HUDEP-2 (cell line): ENCODE results near the gene PRDM16.
"Not testable (repeated sequence)": the region's sequence is repeated elsewhere in the genome, so short reads cannot be mapped to it uniquely, and the experiment has no call there.

ENCODE experiments used
- DNase-seq, 76 experiments: peaks; one replicate each; lab custom pipeline; 2025; ENCODE audit not compliant: unreplicated experiment in 76 of 76; lab: John Stamatoyannopoulos, UW

PRDM16 gene

DNA sequence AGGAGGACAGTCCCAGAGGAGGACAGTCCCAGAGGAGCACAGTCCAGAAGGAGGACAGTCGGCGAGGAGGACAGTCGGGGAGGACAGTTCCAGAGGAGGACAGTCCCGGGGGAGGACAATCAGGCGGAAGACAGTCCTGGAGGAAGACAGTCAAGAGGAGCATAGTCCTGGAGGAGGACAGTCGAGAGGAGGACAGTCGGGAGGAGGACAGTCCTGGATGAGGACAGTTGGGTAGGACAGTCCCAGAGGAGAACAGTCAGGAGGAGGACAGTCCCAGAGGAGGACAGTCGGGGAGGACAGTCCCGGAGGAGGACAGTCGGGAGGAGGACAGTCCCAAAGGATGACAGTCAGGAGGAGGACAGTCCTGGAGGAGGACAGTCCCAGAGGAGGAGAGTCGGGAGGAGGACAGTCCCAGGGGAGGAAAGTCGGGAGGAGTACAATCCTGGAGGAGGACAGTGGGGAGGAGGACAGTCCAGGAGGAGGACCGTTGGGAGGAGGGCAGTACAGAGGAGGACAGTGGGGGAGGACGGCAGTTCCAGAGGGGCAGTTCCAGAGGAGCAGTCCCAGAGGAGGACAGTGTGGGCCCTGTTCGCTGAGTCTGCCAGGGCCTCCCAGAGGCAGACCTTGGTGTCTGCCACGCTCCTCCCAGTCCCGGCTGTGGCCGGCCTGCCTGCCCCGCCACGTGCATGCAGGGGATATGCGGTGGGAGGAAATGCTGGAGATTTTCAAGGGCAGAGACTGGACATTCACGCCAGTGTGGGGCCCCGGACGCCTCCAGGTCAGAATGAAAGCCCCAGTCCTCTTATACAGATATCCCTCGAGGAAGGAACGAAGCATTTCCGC, 201.6 kb downstream of the PRDM16 start:
- DNase-seq = no peak

DNA sequence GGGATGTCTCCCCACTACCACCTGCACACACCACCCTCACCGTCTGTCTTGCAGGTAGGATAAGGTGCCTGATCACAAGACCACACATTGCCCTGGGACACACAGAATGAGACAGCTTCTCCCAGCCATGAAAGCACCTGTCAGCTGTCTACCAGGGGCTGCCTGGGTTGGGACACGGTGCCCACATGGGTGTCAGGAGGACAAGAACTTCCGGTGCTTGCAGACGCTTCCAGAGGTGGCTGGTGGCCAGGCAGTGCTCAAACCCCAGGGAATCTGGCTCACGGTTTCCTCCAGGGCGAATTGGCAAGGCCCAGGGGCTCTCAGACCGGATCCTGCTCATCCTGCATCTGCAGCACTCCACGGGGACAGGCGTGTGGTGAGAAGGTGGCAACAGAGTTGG, 202.9 kb downstream of the PRDM16 start:
- DNase-seq = no peak

DNA sequence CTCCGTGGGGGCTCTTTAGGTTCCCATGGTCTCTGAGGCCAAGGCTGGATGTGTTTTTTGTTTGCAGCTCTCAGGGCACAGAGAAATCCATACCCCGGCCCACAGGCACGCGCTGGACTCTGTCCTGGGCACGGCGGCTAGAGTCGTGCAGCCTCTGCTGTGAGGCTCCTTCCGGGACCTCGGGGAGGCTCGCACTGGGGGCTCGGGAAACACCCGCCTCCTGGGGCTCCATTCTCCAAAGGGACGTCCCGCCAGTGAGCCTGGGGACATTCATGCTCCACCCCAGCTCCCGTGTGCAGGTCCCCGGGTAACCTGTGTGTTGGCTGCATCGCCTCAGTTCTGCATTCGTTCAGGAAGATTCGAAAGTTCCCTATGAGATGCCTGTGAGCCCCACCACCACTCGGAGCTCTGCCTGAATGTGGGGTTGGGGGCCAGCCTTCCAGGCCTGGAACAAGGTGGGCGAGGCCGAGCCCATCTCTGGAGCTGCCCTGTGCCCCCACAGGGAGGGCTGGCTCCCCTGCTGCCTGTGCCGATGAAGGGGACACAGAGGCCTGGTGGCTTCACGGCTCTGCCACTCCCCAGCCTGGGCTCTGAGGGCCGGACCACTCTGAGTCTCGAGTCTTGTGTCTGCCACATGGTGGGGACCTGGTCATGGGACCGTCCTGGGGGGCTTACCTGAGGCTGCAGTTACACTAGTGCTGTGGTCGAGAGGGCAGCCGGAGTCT, 203.5 kb downstream of the PRDM16 start:
- no peak for DNase-seq

DNA sequence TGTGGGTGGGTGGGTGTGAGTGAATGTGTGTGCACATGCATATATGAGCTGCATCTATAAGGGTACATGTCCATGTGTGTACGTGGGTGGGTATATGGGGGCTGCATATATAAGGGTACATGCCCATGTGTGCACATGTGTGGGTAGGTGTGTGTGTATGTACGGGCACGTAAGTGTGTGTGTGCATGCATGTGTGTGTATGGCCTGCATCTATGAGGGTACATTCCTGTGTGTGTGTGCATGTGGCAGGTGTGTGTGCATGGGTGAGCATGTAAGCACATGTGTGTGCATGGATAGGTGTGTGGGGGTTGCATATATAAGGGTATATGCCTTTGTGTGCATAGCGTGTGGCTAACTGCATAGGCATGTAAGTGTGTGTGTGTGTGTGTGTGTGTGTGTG, 204.4 kb downstream of the PRDM16 start:
- no peak for DNase-seq

DNA sequence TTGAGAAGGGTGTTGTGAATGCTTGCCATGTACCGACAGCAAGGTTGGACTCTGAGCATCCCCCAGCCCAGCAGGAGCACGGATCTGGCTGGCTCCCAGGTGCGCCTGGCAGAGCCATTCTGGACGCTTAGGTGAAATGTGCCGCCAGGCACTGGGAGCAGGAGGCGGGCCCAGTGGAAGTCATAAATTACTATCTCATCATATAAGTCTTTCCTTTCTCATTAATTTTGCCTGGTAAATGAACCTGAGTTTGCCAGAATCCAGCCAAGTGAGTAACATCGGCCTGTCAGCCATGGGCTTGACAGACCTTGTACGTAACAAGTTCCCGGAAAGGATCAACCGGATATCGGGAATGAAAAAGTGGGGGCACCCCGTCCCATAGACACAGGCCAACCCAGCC, 206.0 kb downstream of the PRDM16 start:
- DNase-seq = no peak

DNA sequence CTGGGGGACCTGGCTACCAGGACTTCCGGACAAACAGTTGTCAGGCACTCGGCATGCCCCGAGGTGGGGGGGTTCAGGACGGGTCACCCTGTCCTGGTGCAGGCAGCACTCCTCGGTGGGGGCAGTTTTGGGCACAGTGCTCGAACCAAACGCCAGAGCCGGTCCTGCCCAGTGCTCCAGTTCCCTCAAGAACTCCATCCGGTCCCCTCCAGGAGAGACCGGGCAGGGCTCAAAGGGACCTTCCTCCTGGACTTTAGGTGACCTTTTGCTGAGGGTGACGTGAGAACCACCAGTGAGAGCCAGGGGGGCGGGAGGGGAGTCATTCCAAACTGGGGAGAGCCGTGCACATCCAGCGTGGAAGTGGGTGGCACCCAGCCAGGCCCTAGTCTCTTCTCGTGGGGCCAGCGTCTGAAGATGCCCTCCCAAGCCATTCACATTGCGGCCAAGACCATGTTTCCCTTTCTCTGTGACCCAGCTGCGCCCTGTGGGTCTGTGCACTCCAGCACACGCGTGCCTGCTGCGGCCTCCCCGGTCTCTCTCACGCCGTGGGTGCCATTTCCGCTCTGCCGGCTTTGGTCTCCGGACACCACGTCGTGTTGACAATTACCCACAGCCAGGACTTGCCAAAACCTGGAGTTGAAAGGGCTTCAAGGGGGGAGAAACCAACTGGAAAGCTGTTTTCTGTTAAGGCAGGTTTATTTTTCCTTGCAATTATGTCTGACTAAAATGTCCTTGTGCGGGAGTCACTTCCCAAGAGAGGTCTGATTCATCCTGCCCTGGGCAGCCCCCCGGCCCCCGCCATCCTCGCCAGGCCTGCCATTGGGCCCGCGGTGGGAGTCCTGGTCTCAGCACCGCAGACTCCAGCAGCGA, 206.7 kb downstream of the PRDM16 start:
- no peak for DNase-seq

DNA sequence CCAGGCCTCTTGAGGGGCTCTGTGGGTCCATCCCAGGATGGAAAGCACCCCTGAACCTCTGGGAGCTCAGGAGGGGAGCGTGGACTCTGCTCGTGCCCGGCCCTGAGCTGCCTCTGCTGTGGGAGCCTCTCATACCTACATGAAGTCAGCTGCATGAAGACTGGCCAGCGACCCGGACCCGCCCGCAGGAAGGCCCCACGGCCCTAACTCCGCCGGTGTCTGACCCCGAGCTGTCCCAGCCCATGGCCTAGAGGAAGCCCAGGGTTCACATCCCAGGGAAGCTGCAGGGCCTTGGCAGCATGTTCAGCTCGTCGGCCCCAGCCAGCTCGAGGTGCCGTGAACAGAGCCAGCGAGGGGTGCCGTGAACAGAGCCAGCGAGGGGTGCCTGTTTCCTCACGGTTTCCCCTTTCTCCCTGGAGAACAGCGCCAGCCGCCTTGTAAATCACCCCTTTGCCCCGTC, 207.4 kb downstream of the PRDM16 start:
- no peak for DNase-seq

DNA sequence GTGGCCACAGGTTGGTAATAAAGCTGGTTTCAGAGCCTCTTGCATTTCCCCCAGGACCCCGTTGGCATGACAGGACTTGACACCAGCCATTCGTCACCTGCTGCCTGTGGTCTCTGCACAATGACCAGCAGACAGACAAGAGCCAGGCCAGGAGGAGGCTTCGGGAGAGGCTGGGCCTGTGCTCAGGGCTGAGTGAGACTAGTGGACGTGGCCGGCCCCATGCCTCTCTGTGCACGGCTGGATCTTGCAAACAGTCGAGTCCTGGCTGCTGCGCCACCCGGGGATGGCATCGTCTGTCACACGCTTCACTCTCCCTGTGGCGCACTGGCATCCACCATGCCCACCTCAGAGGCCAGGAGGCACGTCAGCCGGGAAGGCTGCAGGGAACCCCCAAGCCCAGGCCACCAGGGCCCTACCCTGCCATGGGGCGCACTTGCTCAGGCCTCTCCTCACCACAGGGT, 208.0 kb downstream of the PRDM16 start:
- no peak for DNase-seq

DNA sequence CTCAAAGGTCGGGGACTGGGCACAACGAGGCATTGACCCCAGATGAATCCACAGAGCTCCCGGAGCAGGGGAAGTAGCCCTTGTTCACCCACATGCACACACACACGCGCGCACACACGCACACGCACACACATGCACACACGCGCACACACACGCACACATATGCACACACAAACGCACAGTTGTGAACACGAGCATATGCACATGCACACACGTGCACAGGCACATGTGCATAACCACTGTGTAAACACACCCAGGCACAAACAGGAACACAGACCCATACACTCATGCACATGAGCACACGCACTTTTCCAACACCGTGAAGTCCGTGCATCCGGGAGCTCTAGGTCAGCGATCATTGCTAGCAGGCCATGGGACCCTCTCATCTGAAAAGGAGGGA, 208.6 kb downstream of the PRDM16 start:
- DNase-seq = no peak

DNA sequence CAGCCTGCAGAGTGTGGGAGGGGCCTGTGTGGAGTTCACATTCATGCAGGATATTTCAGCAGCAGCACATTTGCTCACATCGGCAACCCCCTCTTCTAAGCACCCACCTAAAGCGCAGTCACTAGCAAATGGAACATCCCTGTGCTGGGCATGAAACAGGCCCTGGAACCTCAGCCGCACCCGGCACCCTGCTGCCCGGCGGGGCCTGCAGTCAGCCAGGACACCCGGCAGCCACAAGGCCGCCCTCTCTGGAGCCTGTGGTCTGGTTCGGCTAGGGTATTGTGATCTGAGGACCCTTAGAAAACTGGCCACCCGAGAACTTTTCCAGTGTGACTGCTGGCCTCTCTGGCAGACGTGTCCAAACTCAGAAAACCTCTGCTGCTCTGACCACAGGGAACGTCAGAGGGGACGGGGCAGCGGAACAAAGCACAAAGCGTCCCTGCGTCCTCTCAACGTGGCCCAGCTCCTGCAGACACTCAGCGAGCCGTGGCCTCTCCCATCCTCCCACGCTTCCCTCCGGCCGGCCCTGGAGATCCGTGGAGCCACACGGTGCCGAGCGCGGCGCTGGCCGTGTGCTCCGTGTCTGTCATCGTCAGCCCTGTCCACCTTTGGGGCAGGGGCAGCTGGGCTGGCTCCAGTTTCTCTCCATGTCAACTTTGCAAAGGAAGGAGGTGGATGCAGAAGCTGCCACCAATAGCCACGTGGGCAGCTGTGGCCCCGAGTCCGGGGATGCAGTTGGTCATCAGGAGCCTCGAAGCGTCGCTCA, 209.6 kb downstream of the PRDM16 start:
- no peak for DNase-seq

DNA sequence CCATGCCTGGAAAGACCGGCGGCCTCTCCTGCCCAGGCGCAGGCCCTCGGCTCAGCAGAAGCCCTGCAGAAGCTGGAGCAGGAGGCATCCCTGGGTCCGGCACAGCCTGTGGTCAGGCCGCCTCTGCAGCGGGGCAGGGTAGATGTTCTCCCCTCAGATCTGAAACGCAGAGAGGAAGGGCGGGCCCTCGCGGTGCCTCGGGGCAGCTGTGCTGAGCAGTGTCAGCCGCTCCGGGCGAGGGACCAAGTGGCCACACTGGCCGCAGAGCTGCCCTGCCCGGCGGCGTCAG, 210.1 kb downstream of the PRDM16 start:
- no peak for DNase-seq

DNA sequence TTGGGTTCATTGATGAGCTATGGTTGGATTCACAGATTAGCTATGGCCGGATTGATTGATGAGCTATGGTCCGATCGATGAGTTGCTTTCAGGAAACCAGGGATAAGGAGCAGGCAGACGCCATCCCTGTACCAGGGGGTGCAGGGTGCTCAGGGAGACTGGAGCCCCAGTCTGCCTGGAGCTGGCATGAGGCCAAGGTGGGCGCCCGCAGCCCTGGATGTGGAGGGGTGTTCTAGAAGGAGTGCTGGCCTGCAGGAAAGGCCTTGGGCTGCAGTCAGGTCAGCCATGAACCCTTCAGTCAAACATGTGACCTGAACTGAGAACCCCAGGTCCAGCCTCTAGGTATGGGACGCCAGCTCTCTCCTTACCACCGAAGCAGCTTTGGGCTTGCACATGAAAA, 212.7 kb downstream of the PRDM16 start:
- no peak for DNase-seq

DNA sequence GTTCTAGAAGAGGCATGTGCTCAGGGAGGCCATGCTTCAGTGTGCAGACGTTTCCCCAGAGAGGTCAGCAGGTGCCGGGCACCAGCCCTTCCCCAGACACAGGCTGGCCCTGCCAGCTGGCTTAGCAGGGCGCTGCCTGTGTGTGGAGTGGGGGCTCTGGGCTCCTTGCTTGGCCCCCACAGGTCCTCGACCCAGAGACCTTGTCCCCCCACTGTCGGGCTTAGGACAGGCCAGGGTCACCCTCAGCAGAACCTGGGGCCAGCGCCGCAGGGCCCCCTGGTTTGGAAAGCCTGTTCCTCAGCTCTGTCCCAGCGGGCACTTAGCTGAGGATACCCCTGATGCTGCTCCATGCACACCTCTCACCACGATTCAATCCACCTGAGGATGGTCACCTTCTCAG, 213.2 kb downstream of the PRDM16 start:
- DNase-seq = no peak

DNA sequence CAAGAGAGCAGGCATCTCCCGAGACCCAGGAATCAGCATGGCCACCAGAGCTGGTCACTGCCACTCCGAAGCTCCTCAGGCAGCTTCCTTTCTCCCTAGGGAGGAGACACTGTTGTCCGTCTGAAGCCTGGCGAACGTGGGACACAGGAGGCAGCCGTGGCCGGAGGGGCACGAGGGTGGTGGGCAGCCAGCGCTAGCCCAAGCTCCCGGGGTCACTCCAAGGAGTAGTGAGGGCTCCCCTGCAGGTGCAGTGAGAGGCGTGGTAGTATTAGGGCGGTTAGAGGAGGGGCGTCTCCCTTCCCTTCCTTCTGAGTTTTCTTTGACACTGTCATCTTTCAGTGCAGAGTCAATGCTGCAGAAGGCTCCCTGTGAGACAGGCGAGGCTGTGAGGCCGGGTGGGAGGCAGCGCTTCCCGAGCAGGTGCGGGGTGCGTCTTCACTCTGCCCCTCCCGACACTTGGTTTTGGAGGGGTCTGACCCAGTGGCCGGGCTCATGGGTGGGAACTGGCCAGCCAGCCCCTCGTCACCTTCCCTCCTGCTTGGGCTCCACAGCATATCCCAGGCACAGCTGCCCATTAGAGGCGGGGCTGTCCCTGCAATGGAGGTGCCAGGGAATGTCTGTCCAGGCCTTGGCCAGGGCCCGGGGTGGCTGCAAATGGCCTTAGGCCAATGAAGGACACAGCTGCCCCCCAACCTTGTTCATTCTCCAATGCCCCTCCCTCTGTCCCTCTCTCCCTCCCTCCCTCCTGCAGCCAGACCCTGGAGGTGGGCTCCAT, 213.8 kb downstream of the PRDM16 start:
- DNase-seq = no peak

DNA sequence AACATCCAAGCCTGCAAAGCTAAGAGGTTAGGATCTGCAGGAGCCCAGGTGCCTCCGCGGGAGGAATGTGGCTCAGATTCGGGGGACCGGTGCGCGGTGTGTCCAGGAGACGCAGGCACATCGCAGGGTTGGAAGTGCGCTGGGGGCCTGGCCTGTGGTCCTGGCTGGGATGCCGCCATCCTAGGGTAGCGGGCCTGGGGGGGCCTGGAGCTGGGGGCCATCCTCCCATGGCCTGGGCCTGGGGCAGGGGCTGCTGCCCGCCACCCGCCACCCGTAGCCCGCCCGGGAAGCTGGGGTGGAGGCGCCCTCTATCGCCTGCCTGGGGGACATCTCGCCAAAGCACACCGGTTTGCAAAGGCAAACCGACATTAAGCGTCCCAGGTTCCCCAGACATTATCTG, 214.8 kb downstream of the PRDM16 start:
- DNase-seq = peak in 3 of 76 experiments; percentile 1 to 3 (median 2)

DNA sequence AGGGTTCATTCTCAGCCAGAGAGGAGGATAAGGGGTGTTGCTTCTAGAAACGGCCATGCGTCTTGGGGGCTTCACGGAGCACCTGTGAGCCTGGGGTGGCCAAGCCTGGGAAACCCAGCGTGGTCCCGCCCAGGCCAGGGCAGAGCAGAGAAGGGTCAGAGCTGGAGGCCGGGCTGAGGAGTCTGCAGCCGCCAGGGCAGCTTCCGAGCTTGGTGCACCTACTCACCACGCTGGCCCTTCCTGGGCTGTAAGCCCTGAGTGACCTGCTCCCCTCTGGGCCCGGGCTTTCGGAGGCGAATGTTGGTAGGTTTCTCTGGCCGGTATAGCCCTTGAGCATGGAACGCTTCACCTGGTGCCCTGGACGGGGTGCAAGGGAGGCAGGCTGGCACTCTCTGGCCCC, 215.7 kb downstream of the PRDM16 start:
- DNase-seq = no peak

DNA sequence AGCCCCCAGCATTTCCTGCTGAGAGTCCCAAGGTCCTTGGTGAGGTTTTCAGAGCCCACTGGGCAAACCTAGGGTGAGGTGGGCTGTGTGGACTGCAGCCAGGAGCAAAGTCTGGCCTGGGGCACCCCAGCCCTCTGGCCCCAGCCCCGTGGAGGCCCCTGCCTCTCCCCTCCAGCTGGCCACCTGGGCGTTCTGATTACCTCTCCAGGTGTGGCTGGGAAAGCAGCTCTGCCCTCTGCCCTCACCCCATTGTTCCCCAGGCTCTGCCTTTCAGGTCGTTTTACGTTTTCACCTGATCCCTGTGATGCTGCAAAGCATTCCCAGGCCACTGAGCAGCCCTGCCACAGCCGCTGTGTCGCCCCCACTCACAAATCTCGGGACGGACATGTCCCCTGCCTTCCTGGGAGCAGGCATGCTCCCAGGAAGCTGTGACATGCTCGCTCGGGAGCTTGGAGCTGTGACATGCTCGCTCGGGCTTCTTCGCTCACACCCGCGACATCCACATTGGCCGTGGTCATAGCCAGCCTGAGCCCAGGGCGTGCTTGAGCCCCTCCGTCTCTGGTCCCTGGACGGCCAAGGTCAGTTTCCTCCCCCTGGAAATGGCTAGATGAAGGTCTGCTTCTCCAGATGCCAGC, 216.2 kb downstream of the PRDM16 start:
- DNase-seq = no peak

DNA sequence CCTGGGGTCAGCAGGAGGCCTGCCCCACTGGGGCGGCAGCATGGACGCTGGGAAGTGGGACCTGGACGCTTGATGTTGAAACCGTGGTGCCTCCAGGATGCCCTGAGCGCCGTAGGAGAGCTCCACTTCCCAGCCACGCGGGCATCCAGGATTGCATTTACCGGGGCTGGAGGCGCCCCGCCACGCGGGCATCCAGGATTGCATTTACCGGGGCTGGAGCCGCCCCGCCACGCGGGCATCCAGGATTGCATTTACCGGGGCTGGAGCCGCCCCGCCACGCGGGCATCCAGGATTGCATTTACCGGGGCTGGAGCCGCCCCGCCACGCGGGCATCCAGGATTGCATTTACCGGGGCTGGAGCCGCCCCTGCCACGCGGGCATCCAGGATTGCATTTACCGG, 218.1 kb downstream of the PRDM16 start:
- DNase-seq = not testable (repeated sequence)

DNA sequence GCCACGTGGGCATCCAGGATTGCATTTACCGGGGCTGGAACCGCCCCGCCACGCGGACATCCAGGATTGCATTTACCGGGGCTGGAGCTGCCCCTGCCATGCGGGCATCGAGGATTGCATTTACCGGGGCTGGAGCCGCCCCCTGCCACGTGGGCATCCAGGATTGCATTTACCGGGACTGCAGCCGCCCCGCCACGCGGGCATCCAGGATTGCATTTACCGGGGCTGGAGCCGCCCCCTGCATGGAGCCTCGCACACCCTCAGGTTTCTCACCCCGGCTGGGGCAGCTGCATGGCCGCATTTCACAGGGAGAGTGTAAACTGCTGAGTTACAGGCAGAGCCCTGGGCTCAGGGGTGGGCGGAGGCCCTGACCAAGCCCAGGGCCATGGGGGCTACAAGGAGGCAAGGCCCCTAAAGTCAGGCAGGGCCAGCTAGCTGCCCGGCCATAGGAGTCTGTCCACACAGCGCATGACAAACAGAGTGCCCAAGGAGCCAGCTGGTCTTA, 218.7 kb downstream of the PRDM16 start:
- DNase-seq = no peak
